H9 (cell line): ENCODE measurements around the gene SLC44A3. TPM values are rescaled to one million over a fixed set of nuclear protein-coding genes. Genes with fewer than 3 reads are reported as not detected.

Source experiments
- DNase-seq: peaks from one replicate; pipeline ENCODE4 v3.0.0-alpha.2; 2017
- H2AFZ ChIP-seq: one replicate; pipeline ENCODE4 v1.6.1; 2013; ENCODE audit warnings: mild to moderate bottlenecking, low read length, control low read depth, moderate library complexity
- H2AK5ac ChIP-seq: 2 replicates; pipeline ENCODE4 v1.6.1; 2013; ENCODE audit warnings: low read length, control low read depth, mixed read lengths; ENCODE audit not compliant: insufficient read length
- H2BK120ac ChIP-seq: one replicate; pipeline ENCODE4 v1.6.1; 2013; ENCODE audit warnings: low read depth, mild to moderate bottlenecking, low read length, control low read depth, inconsistent platforms; ENCODE audit not compliant: poor library complexity, severe bottlenecking
- H2BK12ac ChIP-seq: 2 replicates; pipeline ENCODE4 v1.6.1; 2013; ENCODE audit warnings: low read length, control low read depth, mixed read lengths, low read depth; ENCODE audit not compliant: insufficient read length
- H2BK15ac ChIP-seq: 2 replicates; pipeline ENCODE4 v1.6.1; 2013; ENCODE audit warnings: low read depth, low read length, control low read depth
- H2BK20ac ChIP-seq: one replicate; pipeline ENCODE4 v1.6.1; 2013; ENCODE audit warnings: low read depth, mild to moderate bottlenecking, low read length, control low read depth, inconsistent platforms; ENCODE audit not compliant: poor library complexity, severe bottlenecking
- H2BK5ac ChIP-seq: 2 replicates; pipeline ENCODE4 v1.6.1; 2013; ENCODE audit warnings: low read length, control low read depth, mixed read lengths; ENCODE audit not compliant: insufficient read length
- H3K14ac ChIP-seq: 2 replicates; pipeline ENCODE4 v1.6.1; 2013; ENCODE audit warnings: low read length, control low read depth; ENCODE audit not compliant: insufficient read depth
- H3K18ac ChIP-seq: 2 replicates; pipeline ENCODE4 v1.6.1; 2013; ENCODE audit warnings: low read depth, mild to moderate bottlenecking, mixed read lengths, low read length, control low read depth; ENCODE audit not compliant: insufficient read length
- H3K23ac ChIP-seq: 2 replicates; pipeline ENCODE4 v1.6.1; 2013; ENCODE audit warnings: low read length, control low read depth, mixed read lengths, low read depth; ENCODE audit not compliant: insufficient read length
- H3K23me2 ChIP-seq: 2 replicates; pipeline ENCODE4 v1.6.1; 2013; ENCODE audit warnings: low read depth, mild to moderate bottlenecking, mixed read lengths, low read length, control low read depth; ENCODE audit not compliant: insufficient read length, poor library complexity, severe bottlenecking
- H3K27ac ChIP-seq: 2 replicates; pipeline ENCODE4 v1.5.1; 2013; ENCODE audit warnings: low read length, control low read depth, mixed read lengths, low read depth; ENCODE audit not compliant: insufficient read length
- H3K27me3 ChIP-seq: 2 replicates; pipeline ENCODE4 v1.6.1; 2013; ENCODE audit warnings: low read length, control low read depth, inconsistent platforms; ENCODE audit not compliant: insufficient read depth
- H3K4ac ChIP-seq: 2 replicates; pipeline ENCODE4 v1.6.1; 2013; ENCODE audit warnings: low read depth, mild to moderate bottlenecking, control low read depth, inconsistent platforms, low read length, moderate library complexity
- H3K4me1 ChIP-seq: 2 replicates; pipeline ENCODE4 v1.6.1; 2013; ENCODE audit warnings: low read length, control low read depth, inconsistent platforms; ENCODE audit not compliant: insufficient read depth
- H3K4me2 ChIP-seq: 2 replicates; pipeline ENCODE4 v1.6.1; 2013; ENCODE audit warnings: low read length, control low read depth, mixed read lengths; ENCODE audit not compliant: insufficient read length, insufficient read depth
- H3K56ac ChIP-seq: 2 replicates; pipeline ENCODE4 v1.6.1; 2013; ENCODE audit warnings: low read depth, mild to moderate bottlenecking, mixed read lengths, low read length, control low read depth; ENCODE audit not compliant: insufficient read length
- H3K79me1 ChIP-seq: 2 replicates; pipeline ENCODE4 v1.6.1; 2013; ENCODE audit warnings: low read depth, mild to moderate bottlenecking, moderate library complexity, low read length, control low read depth, inconsistent platforms; ENCODE audit not compliant: insufficient read depth, poor library complexity, severe bottlenecking
- H3K79me2 ChIP-seq: 2 replicates; pipeline ENCODE4 v1.6.1; 2013; ENCODE audit warnings: low read length, control low read depth, inconsistent platforms; ENCODE audit not compliant: insufficient read depth
- H3K9ac ChIP-seq: 2 replicates; pipeline ENCODE4 v1.6.1; 2013; ENCODE audit warnings: low read length, control low read depth, mixed read lengths; ENCODE audit not compliant: insufficient read length; ENCODE audit errors: extremely low read depth
- H3K9me3 ChIP-seq: one replicate; pipeline ENCODE4 v1.6.1; 2013; ENCODE audit warnings: low read depth, low read length, inconsistent platforms; ENCODE audit not compliant: control insufficient read depth
- H3T11ph ChIP-seq: one replicate; pipeline ENCODE4 v1.6.1; 2013; ENCODE audit warnings: mild to moderate bottlenecking, low read length, control low read depth, inconsistent platforms
- H4K20me1 ChIP-seq: one replicate; pipeline ENCODE4 v1.6.1; 2013; ENCODE audit not compliant: control insufficient read depth, insufficient read length, insufficient read depth
- H4K5ac ChIP-seq: 2 replicates; pipeline ENCODE4 v1.6.1; 2013; ENCODE audit warnings: low read depth, mild to moderate bottlenecking, mixed read lengths, low read length, control low read depth; ENCODE audit not compliant: insufficient read length
- H4K8ac ChIP-seq: replicated peaks from 2 replicates; pipeline ENCODE4 v1.6.1; 2013; ENCODE audit warnings: low read length, control low read depth, mixed read lengths, low read depth; ENCODE audit not compliant: insufficient read length
- H4K91ac ChIP-seq: 2 replicates; pipeline ENCODE4 v1.6.1; 2013; ENCODE audit warnings: low read depth, mild to moderate bottlenecking, moderate library complexity, mixed read lengths, low read length, control low read depth; ENCODE audit not compliant: insufficient read length
- H3K27ac Mint-ChIP-seq, 3 experiments: 2 replicates in 2 of 3; 3 replicates in 1 of 3; pipeline ENCODE4 v1.8.0; 2020 to 2021; ENCODE audit warnings: mixed read lengths in 3 of 3, mild to moderate bottlenecking in 1 of 3, moderate library complexity in 1 of 3
- H3K27me3 Mint-ChIP-seq: 2 replicates; pipeline ENCODE4 v1.8.0; 2021; ENCODE audit warnings: low read depth, mild to moderate bottlenecking, moderate library complexity, mixed read lengths
- H3K36me3 Mint-ChIP-seq, 3 experiments: 2 replicates in 2 of 3; 3 replicates in 1 of 3; pipeline ENCODE4 v1.8.0; 2020 to 2021; ENCODE audit warnings: low read depth in 3 of 3, mixed read lengths in 3 of 3; ENCODE audit not compliant: insufficient read depth in 1 of 3
- H3K4me1 Mint-ChIP-seq, 2 experiments: 2 replicates each; pipeline ENCODE4 v1.8.0; 2020; ENCODE audit warnings: mixed read lengths in 2 of 2
- H3K4me3 Mint-ChIP-seq, 2 experiments: 2 replicates in 1 of 2; 3 replicates in 1 of 2; pipeline ENCODE4 v1.8.0; 2020 to 2021; ENCODE audit warnings: mild to moderate bottlenecking in 2 of 2, mixed read lengths in 2 of 2, moderate library complexity in 1 of 2
- H3K9me3 Mint-ChIP-seq, 2 experiments: 2 replicates in 1 of 2; 3 replicates in 1 of 2; pipeline ENCODE4 v1.8.0; 2020; ENCODE audit warnings: mild to moderate bottlenecking in 2 of 2, mixed read lengths in 2 of 2, moderate library complexity in 1 of 2
- WGBS: extraction: QIAGEN DNeasy Blood & Tissue Kit; methylation state at CpG from one replicate; pipeline ENCODE4 v1.1.7; 2013; ENCODE audit warnings: missing lambda C conversion rate, low lambda C conversion rate, mixed read lengths; ENCODE audit not compliant: insufficient read length; ENCODE audit errors: extremely low coverage; 5-methylcytosine and 5-hydroxymethylcytosine counted together
- total RNA-seq: library from RNA; stranded (reverse); gene quantifications from 2 replicates; pipeline ENCODE4 v1.2.1, GENCODE V29; 2021
- TF ChIP-seq, protein P1 (sequence below): fragments of 200-600 bp; sonication (generic); conservative IDR thresholded peaks from 3 replicates; pipeline ENCODE4 v1.8.0; 2021; ENCODE audit warnings: antibody characterized with exemption, mild to moderate bottlenecking

The SLC44A3 gene
- total RNA-seq, 1 experiment from 2014 or later = 5.5 TPM

DNA sequence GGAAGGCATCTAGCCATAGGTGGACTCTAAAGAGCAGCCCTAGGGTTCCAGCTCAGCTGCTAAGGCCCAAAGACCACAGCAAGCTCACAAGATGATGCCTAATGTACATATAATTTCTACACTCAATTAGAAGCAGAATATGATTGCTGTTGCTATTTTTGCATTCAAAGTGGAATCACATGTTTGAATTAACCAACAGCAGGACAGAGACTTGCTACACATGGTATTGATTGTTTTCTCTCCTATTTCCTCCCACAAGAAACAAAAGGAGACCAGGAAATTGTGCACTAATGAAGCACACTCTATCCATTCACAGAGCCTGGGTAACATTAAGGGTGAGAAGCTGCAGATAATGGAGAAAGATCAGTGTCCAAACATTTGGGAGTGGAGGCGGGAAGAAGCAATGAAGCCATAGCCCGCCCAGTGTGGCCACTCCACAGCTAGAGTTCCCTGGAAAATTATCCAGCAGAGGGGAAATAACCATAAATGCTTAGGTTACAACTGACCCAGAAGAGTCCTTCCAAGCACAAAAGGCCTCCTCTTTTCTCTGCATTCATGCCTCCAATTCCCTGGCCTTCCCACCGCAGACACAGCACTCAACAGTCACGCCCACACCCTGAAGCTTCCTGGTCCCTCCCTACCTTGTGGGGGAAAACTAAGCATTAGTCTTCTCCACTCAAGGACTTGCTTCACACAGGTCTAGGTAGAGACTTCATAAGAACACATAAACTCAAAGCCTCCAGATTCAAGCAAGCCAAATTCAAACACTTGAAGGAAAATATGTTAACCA lies 99.3 kb downstream of the SLC44A3 start:
- no peak overlapping the region for H3K14ac ChIP-seq
- no peak overlapping the region for H2BK15ac ChIP-seq
- no peak overlapping the region for H3K56ac ChIP-seq
- H3T11ph ChIP-seq = no peak overlapping the region
- no peak overlapping the region for H2AFZ ChIP-seq
- H2AK5ac ChIP-seq = no peak overlapping the region
- peaks cover 10% of the 10 kb centered on the region for H3K79me1 ChIP-seq
- no peak overlapping the region for H4K8ac ChIP-seq
- Mint-ChIP-seq H3K27me3 (no peaks in the 10 kb centered on the region; the same call in 1 of the 2 replicates), H3K27ac (peak overlapping the region; percentile 1 to 54 (median 28); a peak in 2 of 7 replicates), H3K36me3 (peaks cover 23 to 42% (median 36%) of the 10 kb centered on the region in 3 experiments), H3K9me3 (no peaks in the 10 kb centered on the region), H3K4me3 (peak overlapping the region in 1 of 2 experiments; percentile 1; a peak in 1 of 5 replicates), H3K4me1 (peaks cover 76 to 80% of the 10 kb centered on the region in 2 experiments)
- no peaks in the 10 kb centered on the region for H4K20me1 ChIP-seq
- H3K4ac ChIP-seq = no peak overlapping the region
- peaks cover 80% of the 10 kb centered on the region for H3K79me2 ChIP-seq
- H2BK12ac ChIP-seq = no peak overlapping the region
- H3K27ac ChIP-seq = no peak overlapping the region
- peaks cover 5% of the 10 kb centered on the region for H3K4me1 ChIP-seq
- H4K91ac ChIP-seq = no peak overlapping the region
- H3K4me2 ChIP-seq = no peak overlapping the region
- no peak overlapping the region for H3K18ac ChIP-seq
- no peaks in the 10 kb centered on the region for H3K9me3 ChIP-seq
- no peaks in the 10 kb centered on the region for H3K27me3 ChIP-seq
- no peak for DNase-seq
- H3K23me2 ChIP-seq = no peaks in the 10 kb centered on the region
- H2BK5ac ChIP-seq = no peak overlapping the region
- no peak overlapping the region for H3K23ac ChIP-seq
- H4K5ac ChIP-seq = no peak overlapping the region
- H3K9ac ChIP-seq = no peak overlapping the region
- H2BK20ac ChIP-seq = no peak overlapping the region
- TF ChIP-seq, protein P1, sequence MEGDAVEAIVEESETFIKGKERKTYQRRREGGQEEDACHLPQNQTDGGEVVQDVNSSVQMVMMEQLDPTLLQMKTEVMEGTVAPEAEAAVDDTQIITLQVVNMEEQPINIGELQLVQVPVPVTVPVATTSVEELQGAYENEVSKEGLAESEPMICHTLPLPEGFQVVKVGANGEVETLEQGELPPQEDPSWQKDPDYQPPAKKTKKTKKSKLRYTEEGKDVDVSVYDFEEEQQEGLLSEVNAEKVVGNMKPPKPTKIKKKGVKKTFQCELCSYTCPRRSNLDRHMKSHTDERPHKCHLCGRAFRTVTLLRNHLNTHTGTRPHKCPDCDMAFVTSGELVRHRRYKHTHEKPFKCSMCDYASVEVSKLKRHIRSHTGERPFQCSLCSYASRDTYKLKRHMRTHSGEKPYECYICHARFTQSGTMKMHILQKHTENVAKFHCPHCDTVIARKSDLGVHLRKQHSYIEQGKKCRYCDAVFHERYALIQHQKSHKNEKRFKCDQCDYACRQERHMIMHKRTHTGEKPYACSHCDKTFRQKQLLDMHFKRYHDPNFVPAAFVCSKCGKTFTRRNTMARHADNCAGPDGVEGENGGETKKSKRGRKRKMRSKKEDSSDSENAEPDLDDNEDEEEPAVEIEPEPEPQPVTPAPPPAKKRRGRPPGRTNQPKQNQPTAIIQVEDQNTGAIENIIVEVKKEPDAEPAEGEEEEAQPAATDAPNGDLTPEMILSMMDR = no peak
- no CpG with 5 or more reads among the region's 4 CpGs for WGBS
- no peak overlapping the region for H2BK120ac ChIP-seq
